ENCODE data around the gene CHPF2. TPM values are rescaled to one million over a fixed set of nuclear protein-coding genes. Genes with fewer than 3 reads are reported as not detected.

Gene CHPF2
- total and polyA plus RNA-seq, 10 donors: 16.3 to 55.4 (median 43.7) TPM

DNA sequence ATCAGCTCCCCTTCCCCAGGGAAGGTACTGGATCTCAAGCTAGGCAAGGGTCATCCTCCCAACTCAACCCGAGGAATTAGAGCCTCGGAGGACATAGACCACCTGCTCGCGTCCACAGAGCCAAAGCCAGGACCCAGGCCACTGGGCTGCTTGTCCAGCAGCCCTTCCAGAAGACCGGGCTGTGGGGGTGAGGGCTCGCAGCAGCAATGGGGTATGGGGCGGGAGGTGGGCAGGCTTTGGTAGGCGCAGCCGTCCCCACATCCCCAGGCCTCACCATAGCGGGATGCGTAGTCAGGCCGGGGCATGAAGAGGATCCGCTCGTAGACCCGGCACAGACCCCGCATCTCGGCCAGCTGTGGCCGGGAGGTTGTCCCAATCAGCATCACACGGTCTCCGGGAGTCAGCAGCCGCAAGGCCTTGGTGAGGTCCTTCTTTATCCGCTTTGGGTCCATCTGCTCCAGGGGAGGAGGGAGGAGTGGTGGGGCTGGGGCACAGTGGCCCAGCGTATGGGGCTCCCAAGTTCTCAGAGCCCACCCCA lies 40.2 kb upstream of the CHPF2 start:
- intact Hi-C loops (cut with DNase I; ENCODE audit: low total_unique reads): no loop called here
- Histone ChIP-seq H3K9me3 (no peaks in the 10 kb centered on the region), H3K36me3 (no peaks in the 10 kb centered on the region), H3K4me3 (no peak overlapping the region), H3K27me3 (replicated peaks in 1 of 7) (peaks cover 0 to 26% (median 3%) of the 10 kb centered on the region in 7 donors), H3K4me1 (no peaks in the 10 kb centered on the region), H3K27ac (no peak overlapping the region)
- TF ChIP-seq POLR2A (IDR thresholded peaks at IDR 0.05) (no peak), POLR2AphosphoS5 (IDR thresholded peaks at IDR 0.05) (no peak)
- TF ChIP-seq, protein P1, sequence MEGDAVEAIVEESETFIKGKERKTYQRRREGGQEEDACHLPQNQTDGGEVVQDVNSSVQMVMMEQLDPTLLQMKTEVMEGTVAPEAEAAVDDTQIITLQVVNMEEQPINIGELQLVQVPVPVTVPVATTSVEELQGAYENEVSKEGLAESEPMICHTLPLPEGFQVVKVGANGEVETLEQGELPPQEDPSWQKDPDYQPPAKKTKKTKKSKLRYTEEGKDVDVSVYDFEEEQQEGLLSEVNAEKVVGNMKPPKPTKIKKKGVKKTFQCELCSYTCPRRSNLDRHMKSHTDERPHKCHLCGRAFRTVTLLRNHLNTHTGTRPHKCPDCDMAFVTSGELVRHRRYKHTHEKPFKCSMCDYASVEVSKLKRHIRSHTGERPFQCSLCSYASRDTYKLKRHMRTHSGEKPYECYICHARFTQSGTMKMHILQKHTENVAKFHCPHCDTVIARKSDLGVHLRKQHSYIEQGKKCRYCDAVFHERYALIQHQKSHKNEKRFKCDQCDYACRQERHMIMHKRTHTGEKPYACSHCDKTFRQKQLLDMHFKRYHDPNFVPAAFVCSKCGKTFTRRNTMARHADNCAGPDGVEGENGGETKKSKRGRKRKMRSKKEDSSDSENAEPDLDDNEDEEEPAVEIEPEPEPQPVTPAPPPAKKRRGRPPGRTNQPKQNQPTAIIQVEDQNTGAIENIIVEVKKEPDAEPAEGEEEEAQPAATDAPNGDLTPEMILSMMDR (IDR thresholded peaks at IDR 0.05 in 8 of 11, conservative IDR thresholded peaks at IDR 0.05 in 3 of 11): no peak
- WGBS, 5 donors: 70 to 98% (median 96%) methylated on average over 2 to 23 of the region's 23 CpGs
- DNase-seq: no peak

DNA sequence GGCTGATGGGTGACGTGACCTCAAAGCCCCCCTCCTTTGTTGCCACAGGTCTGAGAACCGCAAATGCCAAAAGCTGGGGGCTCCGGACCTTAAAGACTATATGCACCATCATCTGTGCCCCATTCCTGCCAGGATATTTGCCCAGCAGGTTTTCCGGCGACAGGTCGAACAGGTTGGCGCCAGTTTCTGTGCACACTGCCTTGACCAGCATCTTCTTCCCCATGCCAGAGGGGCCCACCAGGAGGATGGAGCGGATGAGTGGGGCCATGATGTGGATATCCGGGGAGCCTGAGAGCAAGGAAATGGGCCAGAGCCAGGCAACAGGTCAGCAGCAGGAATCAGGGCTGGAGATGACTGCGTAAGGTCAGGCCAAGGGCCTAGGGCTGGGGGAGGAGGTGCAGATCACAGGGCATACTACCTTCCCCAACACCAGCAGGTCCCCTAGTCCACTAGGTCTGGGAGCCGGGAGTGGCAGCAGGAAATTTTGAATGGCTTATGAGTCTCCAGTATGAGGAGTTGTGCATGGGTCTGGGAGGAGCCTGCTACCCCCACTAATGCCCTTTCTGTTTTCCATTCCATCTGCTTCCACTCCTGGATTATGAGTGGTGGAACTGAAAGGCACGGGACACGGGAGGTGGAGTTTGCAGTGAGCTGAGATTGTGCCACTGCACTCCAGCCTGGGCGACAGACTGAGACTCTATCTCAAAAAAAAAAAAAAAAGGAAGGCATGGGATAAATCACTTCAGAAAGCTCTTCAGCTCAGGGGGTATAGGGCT lies 38.9 kb upstream of the CHPF2 start:
- WGBS, 5 donors: 87 to 95% (median 90%) methylated on average over 14 of the region's 14 CpGs
- DNase-seq: no peak
- no peak overlapping the region for H3K27ac ChIP-seq
- H3K9me3 ChIP-seq: no peaks in the 10 kb centered on the region
- TF ChIP-seq POLR2AphosphoS5 (IDR thresholded peaks at IDR 0.05) (no peak), POLR2A (IDR thresholded peaks at IDR 0.05) (no peak)
- TF ChIP-seq, protein P1 (IDR thresholded peaks at IDR 0.05 in 8 of 11, conservative IDR thresholded peaks at IDR 0.05 in 3 of 11): no peak
- H3K4me3 ChIP-seq: no peak overlapping the region
- H3K4me1 ChIP-seq: no peaks in the 10 kb centered on the region
- intact Hi-C loops (cut with DNase I; ENCODE audit: low total_unique reads): no loop called here
- H3K36me3 ChIP-seq: no peaks in the 10 kb centered on the region
- H3K27me3 ChIP-seq (replicated peaks in 1 of 7): peaks cover 0 to 26% (median 3%) of the 10 kb centered on the region in 7 donors

DNA sequence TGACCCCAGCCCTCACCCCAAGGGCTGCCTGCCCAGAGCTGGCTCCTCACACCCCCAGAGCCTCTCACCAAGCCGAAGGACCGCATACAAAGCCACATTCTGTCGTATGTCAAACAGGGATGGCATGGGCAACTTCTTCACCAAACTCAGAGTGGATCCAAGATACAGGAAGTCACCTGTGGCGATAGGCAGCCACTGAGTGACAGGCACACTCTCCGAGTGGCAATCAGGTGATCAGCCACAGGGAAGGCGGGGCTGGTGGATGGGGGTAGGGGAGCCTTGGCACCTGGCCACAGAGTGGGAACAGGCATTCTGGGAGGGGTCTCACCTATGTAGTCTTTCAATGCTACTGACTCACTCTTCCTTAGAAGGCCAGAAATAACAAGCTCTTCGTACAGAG lies 38.1 kb upstream of the CHPF2 start:
- no peak for DNase-seq
- intact Hi-C loops (cut with DNase I; ENCODE audit: low total_unique reads): no loop called here
- no peak for TF ChIP-seq POLR2AphosphoS5 (IDR thresholded peaks at IDR 0.05)
- TF ChIP-seq, protein P1 (IDR thresholded peaks at IDR 0.05 in 8 of 11, conservative IDR thresholded peaks at IDR 0.05 in 3 of 11): no peak
- TF ChIP-seq POLR2A (IDR thresholded peaks at IDR 0.05): no peak
- Histone ChIP-seq H3K9me3 (no peaks in the 10 kb centered on the region), H3K27me3 (replicated peaks in 1 of 7) (peaks cover 0 to 28% (median 3%) of the 10 kb centered on the region in 7 donors), H3K4me1 (no peaks in the 10 kb centered on the region), H3K27ac (no peak overlapping the region), H3K4me3 (no peak overlapping the region), H3K36me3 (no peaks in the 10 kb centered on the region)
- 43 to 69% (median 63%) methylated on average over 3 to 7 of the region's 7 CpGs for WGBS, 5 donors

Data from spleen (tissue), 11 donors.